ENCODE results near the gene PARD6G. TPM values are rescaled to one million over a fixed set of nuclear protein-coding genes. Genes with fewer than 3 reads are reported as not detected.

PARD6G gene
- total and polyA plus RNA-seq, 2 experiments from 2014 or later, result 6.9 to 18.5 TPM

GRCh38 chr18:80177128-80177527 lies 70.2 kb downstream of the PARD6G start (continued):
- TF ChIP-seq JUNB (IDR thresholded peaks at IDR 0.05; ENCODE audit: unreplicated experiment), result no peak

GRCh38 chr18:80176334-80177073 lies 70.8 kb downstream of the PARD6G start:
- H3K4me2 ChIP-seq, result no peak overlapping the region
- no peak overlapping the region for H3K4me3 ChIP-seq
- Mint-ChIP-seq H3K4me3 (no peak overlapping the region), H3K27me3 (ENCODE audit: insufficient read depth, low read depth, poor library complexity) (peaks cover 5% of the 10 kb centered on the region), H3K36me3 (ENCODE audit: low read depth) (no peaks in the 10 kb centered on the region; the same call in 2 of the 3 replicates), H3K9me3 (no peaks in the 10 kb centered on the region), H3K4me1 (peaks cover 3% of the 10 kb centered on the region; the same call in 2 of the 3 replicates), H3K27ac (no peak overlapping the region)
- no peak overlapping the region for H2AFZ ChIP-seq
- no peaks in the 10 kb centered on the region for H3K79me2 ChIP-seq (replicated peaks; ENCODE audit: insufficient read depth)
- no peaks in the 10 kb centered on the region for H3K9me2 ChIP-seq (ENCODE audit: insufficient read depth)
- H3K4me1 ChIP-seq (ENCODE audit: insufficient read depth), result no peaks in the 10 kb centered on the region
- H3K27me3 ChIP-seq (ENCODE audit: insufficient read depth), result no peaks in the 10 kb centered on the region
- DNase-seq (ENCODE audit: low spot score), result no peak
- ATAC-seq, result no peak
- TF ChIP-seq ZNF114 (CRISPR knock-in tag; IDR thresholded peaks at IDR 0.05) (no peak), POLR2AphosphoS5 (IDR thresholded peaks at IDR 0.05; ENCODE audit: low read depth) (no peak)
- H3K27ac ChIP-seq (ENCODE audit: low read depth), result no peak overlapping the region
- H3K36me3 ChIP-seq (ENCODE audit: insufficient read depth), result no peaks in the 10 kb centered on the region
- no peaks in the 10 kb centered on the region for H3F3A ChIP-seq (replicated peaks; ENCODE audit: low read depth)
- no peaks in the 10 kb centered on the region for H4K20me1 ChIP-seq (replicated peaks; ENCODE audit: insufficient read depth)

- no peak overlapping the region for H3K27ac Mint-ChIP-seq
- no peak overlapping the region for H3K4me3 Mint-ChIP-seq
- ATAC-seq, result no peak
- Histone ChIP-seq H3K27me3 (ENCODE audit: insufficient read depth) (no peaks in the 10 kb centered on the region), H3K79me2 (replicated peaks; ENCODE audit: insufficient read depth) (no peaks in the 10 kb centered on the region), H4K20me1 (replicated peaks; ENCODE audit: insufficient read depth) (no peaks in the 10 kb centered on the region), H3F3A (replicated peaks; ENCODE audit: low read depth) (no peaks in the 10 kb centered on the region), H3K4me3 (no peak overlapping the region), H3K36me3 (ENCODE audit: insufficient read depth) (no peaks in the 10 kb centered on the region), H3K4me1 (ENCODE audit: insufficient read depth) (no peaks in the 10 kb centered on the region), H3K9me2 (ENCODE audit: insufficient read depth) (no peaks in the 10 kb centered on the region), H3K27ac (ENCODE audit: low read depth) (no peak overlapping the region), H2AFZ (no peak overlapping the region), H3K4me2 (no peak overlapping the region)
- peaks cover 3% of the 10 kb centered on the region; the same call in 2 of the 3 replicates for H3K4me1 Mint-ChIP-seq
- H3K36me3 Mint-ChIP-seq (ENCODE audit: low read depth), result no peaks in the 10 kb centered on the region; the same call in 2 of the 3 replicates
- peaks cover 8% of the 10 kb centered on the region for H3K27me3 Mint-ChIP-seq (ENCODE audit: insufficient read depth, low read depth, poor library complexity)
- no peak for DNase-seq (ENCODE audit: low spot score)
- no peaks in the 10 kb centered on the region for H3K9me3 Mint-ChIP-seq
- no peak for TF ChIP-seq POLR2AphosphoS5 (IDR thresholded peaks at IDR 0.05; ENCODE audit: low read depth)
- no peak for TF ChIP-seq CTCF (conservative IDR thresholded peaks at IDR 0.05; ENCODE audit: low read depth in 2 of 2)
- TF ChIP-seq ETS1 (IDR thresholded peaks at IDR 0.05), result no peak
- TF ChIP-seq REST (IDR thresholded peaks at IDR 0.05; ENCODE audit: unreplicated experiment), result no peak
- TF ChIP-seq JUNB (IDR thresholded peaks at IDR 0.05; ENCODE audit: unreplicated experiment), result no peak
- no peak for TF ChIP-seq STAT1 (IDR thresholded peaks at IDR 0.05; ENCODE audit: unreplicated experiment)
- TF ChIP-seq ZNF114 (CRISPR knock-in tag; IDR thresholded peaks at IDR 0.05), result no peak
- TF ChIP-seq ZNF331 (CRISPR knock-in tag; IDR thresholded peaks at IDR 0.05; ENCODE audit: low read depth), result no peak
- TF ChIP-seq CREB1 (CRISPR knock-in tag; IDR thresholded peaks at IDR 0.05; ENCODE audit: low read depth), result no peak
- TF ChIP-seq NANOG (IDR thresholded peaks at IDR 0.05; ENCODE audit: borderline replicate concordance), result no peak
- no peak for TF ChIP-seq EZH2 (IDR thresholded peaks at IDR 0.05; ENCODE audit: low read depth, unreplicated experiment)
- TF ChIP-seq EZH2phosphoT487 (IDR thresholded peaks at IDR 0.05; ENCODE audit: unreplicated experiment), result no peak
Observed at GRCh38 chr18:80175451-80176204, 71.7 kb downstream of the PARD6G start.
